Amniotic stem cell (primary cell): ENCODE results near the gene C4B.
"Not testable (repeated sequence)": the region's sequence is repeated elsewhere in the genome, so short reads cannot be mapped to it uniquely, and the experiment has no call there.

Experiments used
- DNase-seq: peaks from one replicate; lab custom pipeline; 2025; lab: John Stamatoyannopoulos, UW

The C4B gene

GRCh38 chr6:32014547-32014946 is at the start of gene C4B:
Gene C4B (plus strand): TSS chr6:32014795. CDS start chr6:32014846, 51 bp downstream.
- not testable (repeated sequence) for DNase-seq

- no peak for DNase-seq
Measured at GRCh38 chr6:31965700-31966099, 48.9 kb upstream of the C4B start.

GRCh38 chr6:31966506-31966905 is 48.1 kb upstream of the C4B start:
- DNase-seq: no peak

- DNase-seq: no peak
Measured at GRCh38 chr6:31966997-31967925, 47.3 kb upstream of the C4B start.

- DNase-seq: no peak
Measured at GRCh38 chr6:31967926-31968320, 46.7 kb upstream of the C4B start.

GRCh38 chr6:31968326-31968725 is 46.3 kb upstream of the C4B start:
- no peak for DNase-seq

GRCh38 chr6:31968791-31969711 is 45.5 kb upstream of the C4B start:
- no peak for DNase-seq

- DNase-seq: no peak
Measured at GRCh38 chr6:31969712-31970603, 44.6 kb upstream of the C4B start.

- no peak for DNase-seq
Measured at GRCh38 chr6:31970604-31971271, 43.9 kb upstream of the C4B start.

- no peak for DNase-seq
Measured at GRCh38 chr6:31971279-31971992, 43.2 kb upstream of the C4B start.

- peak; percentile 99 for DNase-seq
Measured at GRCh38 chr6:31971993-31972708, 42.4 kb upstream of the C4B start, which contains the start of gene DXO. Gene DXO (minus strand): TSS chr6:31972138. CDS start chr6:31971675, 463 bp downstream.

GRCh38 chr6:31972709-31973350 is 41.8 kb upstream of the C4B start:
- peak; percentile 3 for DNase-seq

GRCh38 chr6:31976065-31976464 is 38.5 kb upstream of the C4B start:
- DNase-seq: not testable (repeated sequence)

GRCh38 chr6:31977816-31978431 is 36.7 kb upstream of the C4B start:
- DNase-seq: no peak

- DNase-seq: no peak
Measured at GRCh38 chr6:31978831-31979230, 35.8 kb upstream of the C4B start.

- DNase-seq: no peak
Measured at GRCh38 chr6:31979238-31979898, 35.2 kb upstream of the C4B start.

GRCh38 chr6:31980195-31980876 is 34.3 kb upstream of the C4B start:
- DNase-seq: not testable (repeated sequence)
